Activated naive CD4-positive, alpha-beta T cell treated with anti-CD3 and anti-CD28 coated beads for 36 hours (primary cell): ENCODE results near the gene CEBPB. TPM values are rescaled to one million over a fixed set of nuclear protein-coding genes. Genes with fewer than 3 reads are reported as not detected.
"Not testable (repeated sequence)": the region's sequence is repeated elsewhere in the genome, so short reads cannot be mapped to it uniquely, and the experiment has no call there.

Source experiments
- CTCF ChIA-PET: fragments of 350-600 bp; sonication (Branson Sonifier 250); formaldehyde crosslinking; loops from one replicate; lab custom pipeline; 2021; ENCODE audit warnings: antibody characterized with exemption; lab: Charles Lee
- DNase-seq: peaks from one replicate; pipeline ENCODE4 v3.0.0-alpha.2; 2020
- H3K27ac Mint-ChIP-seq: one replicate; pipeline ENCODE4 v1.8.0; 2021; ENCODE audit warnings: mild to moderate bottlenecking, mixed read lengths
- H3K27me3 Mint-ChIP-seq: one replicate; pipeline ENCODE4 v1.8.0; 2021; ENCODE audit warnings: low read depth, mixed read lengths
- H3K36me3 Mint-ChIP-seq: one replicate; pipeline ENCODE4 v1.8.0; 2021; ENCODE audit warnings: low read depth, mixed read lengths
- H3K4me1 Mint-ChIP-seq: one replicate; pipeline ENCODE4 v1.8.0; 2021; ENCODE audit warnings: low read depth, mixed read lengths
- H3K4me3 Mint-ChIP-seq: one replicate; pipeline ENCODE4 v1.8.0; 2021; ENCODE audit warnings: mild to moderate bottlenecking, moderate library complexity, mixed read lengths
- H3K9me3 Mint-ChIP-seq: one replicate; pipeline ENCODE4 v1.8.0; 2021; ENCODE audit warnings: mixed read lengths
- intact Hi-C: fragments of 100-400 bp; cut with micrococcal nuclease; formaldehyde crosslinking; loops from one replicate; pipeline ENCODE4 v1.15.1; 2023
- total RNA-seq, 2 experiments: library from RNA; stranded (reverse); gene quantifications; one replicate each; pipeline ENCODE4 v1.2.3, GENCODE V29; 2021

CEBPB gene
- total RNA-seq, 2 experiments from 2014 or later = 38.5 to 38.6 TPM

DNA sequence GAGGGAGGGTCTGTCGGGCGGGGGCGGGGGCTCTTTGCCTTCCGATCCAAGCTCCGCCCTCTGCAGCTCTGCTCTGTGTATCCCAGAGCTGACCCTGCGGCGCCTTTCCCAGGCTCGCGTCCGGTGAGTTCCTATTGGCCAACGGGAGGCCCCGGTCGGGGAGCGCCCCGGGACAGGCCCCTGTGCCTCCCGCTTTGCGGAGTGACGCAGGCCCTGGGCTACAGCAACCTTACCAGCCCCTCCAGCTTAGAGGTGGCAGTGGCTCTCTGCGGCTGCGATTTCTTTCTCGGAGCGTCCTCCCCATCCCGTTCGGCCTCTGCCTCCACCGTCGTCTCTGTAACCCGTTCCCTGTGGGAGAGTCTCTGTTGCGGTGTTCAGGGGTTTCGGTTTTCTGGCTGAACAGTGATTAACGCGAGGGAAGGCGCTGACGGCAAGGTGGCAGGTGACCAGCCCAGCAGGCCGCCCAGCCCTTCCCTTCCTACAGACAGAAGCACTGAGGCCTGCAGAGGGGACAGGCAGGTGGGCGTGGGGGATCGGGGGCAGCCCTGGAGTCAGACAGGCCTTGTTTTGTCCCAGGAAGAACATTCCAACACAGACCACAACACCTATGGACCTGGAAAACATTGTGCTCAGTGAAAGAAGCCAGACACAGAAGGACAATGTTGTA lies 18.1 kb upstream of the CEBPB start:
- peak; percentile 31 for DNase-seq
- H3K36me3 Mint-ChIP-seq = no peaks in the 10 kb centered on the region
- H3K9me3 Mint-ChIP-seq = peaks cover 2% of the 10 kb centered on the region
- no peak overlapping the region for H3K4me3 Mint-ChIP-seq
- H3K4me1 Mint-ChIP-seq = peaks cover 4% of the 10 kb centered on the region
- intact Hi-C loops = no loop called here
- CTCF ChIA-PET = interaction anchor here (1.1 to 7.0 kb wide), 6 partner anchors 15 to 293 kb away, joined by 3 to 164 read pairs (median 6); no protein-coding TSS in a partner anchor
- no peak overlapping the region for H3K27ac Mint-ChIP-seq
- peaks cover 11% of the 10 kb centered on the region for H3K27me3 Mint-ChIP-seq

DNA sequence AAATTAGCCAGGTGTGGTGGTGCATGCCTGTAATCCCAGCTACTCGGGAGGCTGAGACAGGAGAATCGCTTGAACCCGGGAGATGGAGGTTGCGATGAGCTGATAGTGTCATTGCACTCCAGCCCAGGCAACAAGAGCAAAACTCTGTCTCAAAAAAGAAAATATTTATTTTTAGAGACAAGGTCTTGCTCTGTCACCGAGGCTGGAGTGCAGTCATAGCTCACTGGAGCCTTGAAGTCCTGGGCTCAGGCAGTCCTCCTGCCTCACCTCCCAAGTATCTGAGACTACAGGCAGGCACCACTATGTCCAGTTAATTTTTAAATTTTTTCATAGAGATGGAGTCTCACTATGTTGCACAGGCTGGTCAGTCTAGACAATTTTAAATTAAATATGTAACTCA lies 16.2 kb upstream of the CEBPB start:
- Mint-ChIP-seq H3K27me3 (peaks cover 11% of the 10 kb centered on the region), H3K27ac (no peak overlapping the region), H3K9me3 (peaks cover under 1% of the 10 kb centered on the region), H3K36me3 (no peaks in the 10 kb centered on the region), H3K4me3 (no peak overlapping the region), H3K4me1 (peaks cover 4% of the 10 kb centered on the region)
- intact Hi-C loops = no loop called here
- DNase-seq = no peak
- CTCF ChIA-PET = interaction anchor here (0.6 to 0.7 kb wide), 4 partner anchors 11 to 197 kb away, joined by 4 to 7 read pairs (median 5); no protein-coding TSS in a partner anchor

- intact Hi-C loops = no loop called here
- CTCF ChIA-PET = interaction anchor here (0.6 to 6.1 kb wide), 8 partner anchors 9 to 573 kb away, joined by 3 to 55 read pairs (median 6); no protein-coding TSS in a partner anchor
- H3K36me3 Mint-ChIP-seq = no peaks in the 10 kb centered on the region
Observed at GRCh38 chr20:50175938-50176933, 14.4 kb upstream of the CEBPB start.

DNA sequence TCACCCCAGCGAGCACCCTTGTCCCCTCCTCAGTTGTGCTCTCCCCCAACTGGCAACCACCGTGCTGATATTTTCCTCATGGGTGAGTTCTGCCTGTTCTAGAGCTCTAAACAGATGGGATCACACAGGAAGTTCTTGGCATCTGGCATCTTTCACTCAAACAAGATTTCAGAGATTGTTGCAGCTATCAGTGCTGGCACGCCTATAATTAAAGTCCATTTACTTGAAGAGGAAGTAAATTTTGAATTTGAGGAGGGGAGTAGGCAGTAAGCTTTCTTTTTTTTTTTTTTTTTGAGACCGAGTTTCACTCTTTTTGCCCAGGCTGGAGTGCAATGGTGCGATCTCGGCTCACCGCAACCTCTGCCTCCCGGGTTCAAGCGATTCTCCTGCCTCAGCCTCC lies 12.0 kb upstream of the CEBPB start:
- not testable (repeated sequence) for H3K36me3 Mint-ChIP-seq, DNase-seq, H3K9me3 Mint-ChIP-seq, H3K27ac Mint-ChIP-seq, H3K4me1 Mint-ChIP-seq, H3K27me3 Mint-ChIP-seq, H3K4me3 Mint-ChIP-seq
- intact Hi-C loops = loop anchor here (1.0 to 2.0 kb wide), 3 partner anchors 58 to 199 kb away; no protein-coding TSS in a partner anchor
- CTCF ChIA-PET = interaction anchor here (0.5 to 6.1 kb wide), 26 partner anchors 9 to 326 kb away, joined by 3 to 55 read pairs (median 6); partner anchors contain the start of genes CEBPB and PEDS1

More at GRCh38 chr20:50175938-50176933, 14.4 kb upstream of the CEBPB start:
- Mint-ChIP-seq H3K4me1 (peaks cover 4% of the 10 kb centered on the region), H3K27ac (no peak overlapping the region), H3K4me3 (no peak overlapping the region), H3K9me3 (no peaks in the 10 kb centered on the region), H3K27me3 (peaks cover 9% of the 10 kb centered on the region)
- DNase-seq = no peak

GRCh38 chr20:50181344-50181743 lies 9.3 kb upstream of the CEBPB start:
- Mint-ChIP-seq H3K36me3 (no peaks in the 10 kb centered on the region), H3K4me3 (no peak overlapping the region), H3K27ac (no peak overlapping the region), H3K4me1 (peaks cover under 1% of the 10 kb centered on the region), H3K27me3 (peaks cover 20% of the 10 kb centered on the region), H3K9me3 (no peaks in the 10 kb centered on the region)
- intact Hi-C loops = no loop called here
- CTCF ChIA-PET = interaction anchor here (0.6 to 11.5 kb wide), 8 partner anchors 12 to 438 kb away, joined by 3 to 171 read pairs (median 6); no protein-coding TSS in a partner anchor
- DNase-seq = no peak

DNA sequence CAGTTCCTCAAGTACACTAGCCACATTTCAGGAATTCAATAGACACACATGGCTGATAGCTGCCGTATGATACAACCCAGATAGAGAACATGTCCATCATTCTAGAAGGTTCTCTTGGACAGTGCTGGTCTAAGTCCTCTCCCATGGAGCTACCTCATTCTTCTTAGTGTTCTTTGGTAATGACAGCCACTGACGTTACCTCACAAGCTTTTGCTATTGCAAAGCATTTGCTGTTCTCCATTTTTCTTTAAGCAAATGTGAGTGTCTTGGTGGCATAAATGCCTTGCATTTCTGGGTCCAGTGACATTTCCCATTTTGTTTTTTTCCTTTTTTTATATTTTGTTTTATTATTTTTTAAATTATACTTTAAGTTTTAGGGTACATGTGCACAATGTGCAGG lies 8.3 kb upstream of the CEBPB start:
- Mint-ChIP-seq H3K27me3 (peaks cover 20% of the 10 kb centered on the region), H3K4me3 (no peak overlapping the region), H3K9me3 (no peaks in the 10 kb centered on the region), H3K27ac (no peak overlapping the region), H3K36me3 (no peaks in the 10 kb centered on the region), H3K4me1 (peaks cover 2% of the 10 kb centered on the region)
- CTCF ChIA-PET = interaction anchor here (0.7 to 11.5 kb wide), 7 partner anchors 16 to 287 kb away, joined by 3 to 171 read pairs (median 5); no protein-coding TSS in a partner anchor
- intact Hi-C loops = no loop called here
- no peak for DNase-seq

DNA sequence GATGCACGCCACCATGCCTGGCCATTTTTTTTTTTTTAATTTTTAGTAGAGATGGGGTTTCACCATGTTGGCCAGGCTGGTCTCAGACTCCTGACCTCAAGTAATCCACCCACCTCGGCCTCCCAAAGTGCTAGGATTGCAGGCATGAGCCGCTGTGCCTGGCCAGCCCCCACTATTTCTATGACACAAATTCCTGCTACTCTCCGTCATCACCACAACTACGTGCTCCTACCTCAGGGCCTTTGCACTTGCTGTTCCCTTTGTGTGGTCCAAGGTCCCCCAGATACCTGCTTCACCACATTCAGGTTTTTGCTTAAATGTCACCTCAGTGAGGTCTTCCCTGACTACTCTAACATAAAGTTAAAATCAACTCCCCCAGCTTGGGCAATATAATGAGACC lies 5.2 kb upstream of the CEBPB start:
- H3K4me3 Mint-ChIP-seq = no peak overlapping the region
- intact Hi-C loops = no loop called here
- no peak overlapping the region for H3K27ac Mint-ChIP-seq
- H3K9me3 Mint-ChIP-seq = no peaks in the 10 kb centered on the region
- CTCF ChIA-PET = interaction anchor here (0.6 to 11.5 kb wide), 10 partner anchors 10 to 451 kb away, joined by 3 to 171 read pairs (median 3); no protein-coding TSS in a partner anchor
- H3K36me3 Mint-ChIP-seq = no peaks in the 10 kb centered on the region
- peaks cover 2% of the 10 kb centered on the region for H3K4me1 Mint-ChIP-seq
- peaks cover 20% of the 10 kb centered on the region for H3K27me3 Mint-ChIP-seq
- no peak for DNase-seq

DNA sequence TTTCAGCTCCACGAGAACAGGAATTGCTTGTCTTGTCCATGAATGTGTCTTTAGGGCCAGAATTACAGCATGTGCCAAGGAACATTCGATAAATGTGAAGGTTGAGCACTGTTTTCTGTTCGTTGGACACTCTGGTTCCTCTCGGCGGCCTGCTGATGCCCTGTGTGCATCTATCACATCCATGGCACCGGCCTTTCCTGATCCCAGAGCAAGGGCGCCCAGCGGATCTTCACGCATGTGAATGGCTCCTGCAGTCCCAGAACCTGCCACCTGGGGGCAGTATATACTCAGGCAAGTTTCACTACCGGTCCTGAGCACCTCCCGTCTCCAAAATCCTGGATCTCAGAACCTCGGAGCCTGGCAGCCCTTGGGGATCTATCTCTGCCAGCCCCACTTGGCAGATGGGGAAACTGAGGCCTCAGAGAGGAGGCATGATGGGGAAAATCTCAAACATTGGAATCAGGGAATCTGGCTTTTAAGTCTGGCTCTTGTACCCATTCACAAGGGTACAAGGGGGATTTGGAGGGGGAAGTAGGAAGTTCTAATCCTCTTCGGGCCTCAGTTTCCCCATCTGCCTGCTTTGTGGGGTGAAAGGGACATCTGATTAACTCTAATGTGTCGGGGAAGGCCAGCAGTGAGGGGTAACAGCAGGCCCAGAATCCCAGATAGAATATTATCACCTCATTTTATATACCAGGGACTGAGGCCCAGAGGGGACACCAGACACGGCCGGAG lies 4.3 kb upstream of the CEBPB start:
- intact Hi-C loops = loop anchor here (1.0 kb wide), 3 partner anchors 274 to 450 kb away; no protein-coding TSS in a partner anchor
- Mint-ChIP-seq H3K4me1 (peaks cover 2% of the 10 kb centered on the region), H3K27me3 (peaks cover 20% of the 10 kb centered on the region), H3K27ac (no peak overlapping the region), H3K4me3 (no peak overlapping the region), H3K36me3 (no peaks in the 10 kb centered on the region), H3K9me3 (no peaks in the 10 kb centered on the region)
- CTCF ChIA-PET = interaction anchor here (0.7 to 11.5 kb wide), 9 partner anchors 11 to 450 kb away, joined by 3 to 171 read pairs (median 3); no protein-coding TSS in a partner anchor
- DNase-seq = peak; percentile 95

DNA sequence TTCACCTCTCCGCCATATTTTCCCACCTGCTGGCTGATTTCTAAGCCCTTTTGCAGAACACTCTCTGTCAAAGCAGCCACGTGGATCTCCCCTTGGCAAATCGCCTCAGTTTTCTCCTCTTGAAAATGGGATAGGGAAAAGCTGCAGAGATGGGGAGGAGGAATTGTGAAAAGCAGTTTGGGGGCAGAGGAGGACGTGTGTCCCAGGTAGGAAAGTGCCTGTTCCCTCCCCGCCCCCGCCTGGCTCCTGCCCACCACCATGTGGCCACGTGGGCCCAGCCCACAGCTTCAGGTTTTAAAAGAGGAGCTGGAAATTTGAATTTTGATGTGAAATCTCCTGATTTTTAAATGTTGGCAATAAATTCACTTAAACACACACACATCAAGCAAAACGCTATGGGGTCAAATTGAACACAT lies 3.6 kb upstream of the CEBPB start:
- CTCF ChIA-PET = interaction anchor here (0.8 to 11.5 kb wide), 5 partner anchors 14 to 552 kb away, joined by 3 to 171 read pairs (median 3); no protein-coding TSS in a partner anchor
- intact Hi-C loops = loop anchor here (1.0 kb wide), 3 partner anchors 273 to 449 kb away; no protein-coding TSS in a partner anchor
- Mint-ChIP-seq H3K36me3 (no peaks in the 10 kb centered on the region), H3K4me3 (no peak overlapping the region), H3K4me1 (peaks cover 2% of the 10 kb centered on the region), H3K27ac (no peak overlapping the region), H3K9me3 (no peaks in the 10 kb centered on the region), H3K27me3 (peaks cover 20% of the 10 kb centered on the region)
- no peak for DNase-seq

DNA sequence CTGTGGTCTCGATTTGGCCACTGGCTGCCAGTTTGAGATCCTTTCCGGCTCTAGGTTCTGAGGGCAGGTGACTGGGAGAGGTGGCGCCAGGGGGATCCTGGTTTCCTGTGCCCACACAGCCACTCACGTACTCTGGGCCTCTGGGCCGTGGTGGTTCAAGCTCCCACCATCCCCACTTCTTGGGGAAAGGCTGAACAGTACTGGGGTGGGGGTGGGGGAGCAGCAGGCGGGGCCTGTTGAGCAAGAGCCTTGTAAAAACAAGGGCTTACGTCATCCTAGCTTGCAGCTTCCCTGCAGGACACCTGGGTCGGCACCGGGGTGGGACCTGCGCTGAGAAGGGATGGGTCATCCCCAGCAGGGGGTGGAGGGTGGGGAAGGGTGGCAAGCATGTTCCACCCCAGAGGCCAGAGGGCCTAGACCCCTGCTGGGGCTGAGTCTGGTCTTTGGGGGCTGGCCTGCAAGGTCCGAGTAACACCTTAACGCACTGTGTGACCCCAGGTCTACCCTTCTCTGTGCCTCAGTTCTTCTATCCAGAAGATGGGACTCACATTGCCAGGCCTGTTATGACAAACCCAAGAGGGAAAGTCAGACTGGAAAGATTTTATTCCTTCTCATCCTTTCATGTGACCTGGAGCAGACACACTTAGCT lies 3.1 kb upstream of the CEBPB start:
- intact Hi-C loops = no loop called here
- CTCF ChIA-PET = interaction anchor here (0.8 to 11.5 kb wide), 11 partner anchors 8 to 551 kb away, joined by 3 to 171 read pairs (median 3); no protein-coding TSS in a partner anchor
- DNase-seq = no peak
- Mint-ChIP-seq H3K36me3 (peaks cover 3% of the 10 kb centered on the region), H3K9me3 (no peaks in the 10 kb centered on the region), H3K4me3 (no peak overlapping the region), H3K27ac (no peak overlapping the region), H3K27me3 (peaks cover 20% of the 10 kb centered on the region), H3K4me1 (peaks cover 2% of the 10 kb centered on the region)

GRCh38 chr20:50188287-50188688 lies 2.3 kb upstream of the CEBPB start:
- CTCF ChIA-PET = interaction anchor here (0.8 to 11.5 kb wide), 11 partner anchors 9 to 387 kb away, joined by 3 to 171 read pairs (median 3); partner anchors contain the start of gene SNAI1
- intact Hi-C loops = no loop called here
- Mint-ChIP-seq H3K27me3 (peaks cover 17% of the 10 kb centered on the region), H3K27ac (no peak overlapping the region), H3K4me3 (no peak overlapping the region), H3K9me3 (no peaks in the 10 kb centered on the region), H3K4me1 (peaks cover 6% of the 10 kb centered on the region), H3K36me3 (peaks cover 11% of the 10 kb centered on the region)
- DNase-seq = no peak
